Left colon (tissue), 2 donors: ENCODE data around the gene PDGFRB. TPM values are rescaled to one million over a fixed set of nuclear protein-coding genes. Genes with fewer than 3 reads are reported as not detected.

Experiments
- ATAC-seq: fragments of 200-7000 bp; cut with Tn5 transposase; one replicate; pipeline ENCODE4 v1.9.1; 2020; ENCODE audit warnings: mild to moderate bottlenecking, moderate library complexity
- DNase-seq, 2 donors: peaks; one replicate each; pipeline ENCODE4 v3.0.0-alpha.2; 2020
- intact Hi-C, 2 donors: fragments of 100-400 bp; cut with DNase I in 1 of 2; cut with micrococcal nuclease in 1 of 2; formaldehyde crosslinking; loops; one replicate each; pipeline versions ENCODE4 v1.11.2 to v1.14.0; 2022; cut with DNase I, micrococcal nuclease
- total RNA-seq, 2 donors: library from RNA; stranded (reverse); fragmentation: NEBNext Ultra II Directional; extraction: Animal tissue kit (Norgen Biotek cat#: 25700); gene quantifications; one replicate each; pipeline ENCODE4 v1.2.1, GENCODE V29; 2021
- donor health status: DM: no; HTN: no; CAD: no.
- donor health status: DM: yes; HTN: yes; CAD: no.

PDGFRB gene
- total RNA-seq, 2 donors from 2014 or later: 14.2 to 26.0 TPM

- intact Hi-C loops: no loop called here
- peak; percentile 71 to 77 for DNase-seq
Measured at GRCh38 chr5:150166650-150167511, 11.2 kb upstream of the PDGFRB start, which contains the start of gene CDX1. TSS of gene CDX1 (plus strand) at chr5:150166778. CDS start at chr5:150166877, 99 bp downstream.

GRCh38 chr5:150166037-150166649, 10.5 kb upstream of the PDGFRB start:
- ATAC-seq: no peak
- intact Hi-C loops: no loop called here
- no peak for DNase-seq

More at GRCh38 chr5:150166650-150167511, 11.2 kb upstream of the PDGFRB start, which contains the start of gene CDX1:
- peak; percentile 25 for ATAC-seq

GRCh38 chr5:150164211-150164980, 8.8 kb upstream of the PDGFRB start:
- ATAC-seq: peak; percentile 22

GRCh38 chr5:150163547-150164059, 8.0 kb upstream of the PDGFRB start:
- ATAC-seq: peak; percentile 43
- intact Hi-C loops: no loop called here
- DNase-seq: peak; percentile 82

More at GRCh38 chr5:150164211-150164980, 8.8 kb upstream of the PDGFRB start:
- intact Hi-C loops: no loop called here
- peak; percentile 64 to 78 for DNase-seq

GRCh38 chr5:150163035-150163434, 7.4 kb upstream of the PDGFRB start:
- ATAC-seq (no peak), DNase-seq (no peak)
- intact Hi-C loops: no loop called here

GRCh38 chr5:150162142-150162513, 6.5 kb upstream of the PDGFRB start:
- DNase-seq: peak; percentile 86 to 94
- intact Hi-C loops: no loop called here
- ATAC-seq: peak; percentile 73

- DNase-seq (peak; percentile 88 to 94), ATAC-seq (peak; percentile 67)
- intact Hi-C loops: loop anchor here in 1 of 2 donors (2.0 kb wide), 1 partner anchor 57 kb away; no protein-coding TSS in a partner anchor
Measured at GRCh38 chr5:150161242-150162141, 5.8 kb upstream of the PDGFRB start.

- no peak for DNase-seq
- intact Hi-C loops: loop anchor here in 1 of 2 donors (2.0 kb wide), 1 partner anchor 58 kb away; no protein-coding TSS in a partner anchor
- ATAC-seq: no peak
Measured at GRCh38 chr5:150160448-150161081, 4.9 kb upstream of the PDGFRB start.

GRCh38 chr5:150159741-150160179, 4.1 kb upstream of the PDGFRB start:
- intact Hi-C loops: loop anchor here in 1 of 2 donors (2.0 kb wide), 1 partner anchor 59 kb away; no protein-coding TSS in a partner anchor
- ATAC-seq: no peak
- no peak for DNase-seq

GRCh38 chr5:150159031-150159430, 3.4 kb upstream of the PDGFRB start:
- no peak for DNase-seq
- intact Hi-C loops: no loop called here
- ATAC-seq: no peak

GRCh38 chr5:150158170-150158949, 2.7 kb upstream of the PDGFRB start:
- DNase-seq: no peak
- no peak for ATAC-seq
- intact Hi-C loops: no loop called here

- ATAC-seq (no peak), DNase-seq (no peak)
- intact Hi-C loops: no loop called here
Measured at GRCh38 chr5:150157168-150157567, 1.5 kb upstream of the PDGFRB start.

GRCh38 chr5:150156540-150156939, 895 bp upstream of the PDGFRB start:
- intact Hi-C loops: no loop called here

GRCh38 chr5:150156027-150156368, 353 bp upstream of the PDGFRB start:
- intact Hi-C loops: no loop called here

More at GRCh38 chr5:150156540-150156939, 895 bp upstream of the PDGFRB start:
- ATAC-seq: no peak
- no peak for DNase-seq

GRCh38 chr5:150154618-150155128, 972 bp downstream of the PDGFRB start:
- DNase-seq (no peak), ATAC-seq (no peak)
- intact Hi-C loops: no loop called here

More at GRCh38 chr5:150156027-150156368, 353 bp upstream of the PDGFRB start:
- ATAC-seq (no peak), DNase-seq (no peak)

GRCh38 chr5:150153957-150154617, 1.6 kb downstream of the PDGFRB start:
- no peak for ATAC-seq

More at GRCh38 chr5:150153957-150154617, 1.6 kb downstream of the PDGFRB start:
- DNase-seq: no peak
- intact Hi-C loops: no loop called here
